Measurements from ENCODE around the gene ALDH1B1. TPM values are rescaled to one million over a fixed set of nuclear protein-coding genes. Genes with fewer than 3 reads are reported as not detected.

ALDH1B1 gene
- total RNA-seq, 1 experiment from 2014 or later = 46.6 TPM

DNA sequence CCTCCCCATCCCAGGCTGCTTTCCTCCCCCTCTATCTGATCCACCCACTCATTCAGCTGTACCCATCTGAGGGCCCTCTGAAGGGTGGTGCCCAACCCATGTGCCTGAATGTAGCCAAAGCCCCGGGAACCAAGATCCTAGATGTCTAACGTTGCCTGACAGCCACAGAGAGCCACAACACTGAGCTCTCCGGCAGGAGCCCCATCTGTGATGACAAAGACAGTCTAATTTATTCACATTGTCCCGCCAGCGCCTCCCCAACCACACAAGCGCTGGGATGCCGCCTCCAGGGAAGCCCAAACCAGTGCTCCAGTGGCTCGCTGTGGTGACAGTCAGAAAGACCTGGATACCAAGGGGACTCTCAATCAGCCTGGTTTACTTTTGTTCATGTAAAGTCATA lies 23.4 kb downstream of the ALDH1B1 start:
- no peak overlapping the region for H2AFZ ChIP-seq (ENCODE audit: low read depth, low read length, poor library complexity, severe bottlenecking)
- peaks cover 17% of the 10 kb centered on the region for H3K27me3 ChIP-seq (ENCODE audit: insufficient read depth, low read length)
- TF ChIP-seq POLR2AphosphoS5 (IDR thresholded peaks at IDR 0.05; ENCODE audit: low read depth, low read length) = no peak
- no peak for TF ChIP-seq SP1 (IDR thresholded peaks at IDR 0.05; ENCODE audit: low read depth)
- no peak for TF ChIP-seq SRF (IDR thresholded peaks at IDR 0.05; ENCODE audit: low read depth)
- no peak for TF ChIP-seq YY1 (IDR thresholded peaks at IDR 0.05; ENCODE audit: extremely low read depth, insufficient replicate concordance, low read depth, low read length)
- no peak for TF ChIP-seq REST (IDR thresholded peaks at IDR 0.05; ENCODE audit: low read depth)
- TF ChIP-seq CTCF (IDR thresholded peaks at IDR 0.05 in 2 of 3, conservative IDR thresholded peaks at IDR 0.05 in 1 of 3; ENCODE audit: borderline replicate concordance in 1 of 3, insufficient read depth in 1 of 3, low read depth in 2 of 3, low read length in 2 of 3) = no peak
- no peak for TF ChIP-seq EZH2 (IDR thresholded peaks at IDR 0.05)
- TF ChIP-seq POLR2A (IDR thresholded peaks at IDR 0.05; ENCODE audit: borderline replicate concordance, extremely low read depth, insufficient read depth, insufficient read length) = no peak
- TF ChIP-seq CEBPB (IDR thresholded peaks at IDR 0.05; ENCODE audit: low read depth) = no peak
- no peaks in the 10 kb centered on the region for H3K79me2 ChIP-seq (ENCODE audit: insufficient read depth, low read length)
- POLR2A ChIA-PET = no interaction called here
- CTCF ChIA-PET = no interaction called here
- intact Hi-C loops (cut with micrococcal nuclease) = no loop called here
- H3K36me3 ChIP-seq (ENCODE audit: control insufficient read depth in 1 of 2, insufficient read depth in 2 of 2, low read length in 2 of 2) = no peaks in the 10 kb centered on the region
- no TSS peak for BruUV-seq (replicated peaks)
- H3K4me2 ChIP-seq (ENCODE audit: low read length) = no peak overlapping the region
- DNase-seq (ENCODE audit: low read depth, low spot score) = no peak
- RAD21 ChIA-PET (ENCODE audit: low non-redundant PET in 1 of 2, low total read pairs in 2 of 2, uncharacterized antibody in 2 of 2, unreplicated experiment in 2 of 2) = interaction anchor here in 1 of 2 experiments (0.5 kb wide), 1 partner anchor 934 kb away, joined by 3 read pairs; no protein-coding TSS in a partner anchor
- ATAC-seq = no peak
- no peak overlapping the region for H3K9ac ChIP-seq (ENCODE audit: low read length)
- H3K4me1 ChIP-seq (ENCODE audit: control insufficient read depth in 1 of 2, insufficient read depth in 2 of 2, low read length in 2 of 2) = no peaks in the 10 kb centered on the region
- H3K4me3 ChIP-seq (replicated peaks in 1 of 2; ENCODE audit: low read depth in 1 of 2, low read length in 2 of 2) = no peak overlapping the region
- no peaks in the 10 kb centered on the region for H3K9me2 ChIP-seq (ENCODE audit: insufficient read depth)
- no peaks in the 10 kb centered on the region for H3K9me3 ChIP-seq (ENCODE audit: control insufficient read depth in 1 of 2, insufficient read depth in 1 of 2, low read depth in 1 of 2, low read length in 2 of 2)
- H3K27ac ChIP-seq (ENCODE audit: low read depth, low read length) = no peak overlapping the region
- no peaks in the 10 kb centered on the region for H4K20me1 ChIP-seq (ENCODE audit: insufficient read depth)

All from HCT116 (cell line).